H4 (cell line): ENCODE measurements around the gene DUSP22. TPM values are rescaled to one million over a fixed set of nuclear protein-coding genes. Genes with fewer than 3 reads are reported as not detected.
"Not testable (repeated sequence)": the region's sequence is repeated elsewhere in the genome, so short reads cannot be mapped to it uniquely, and the experiment has no call there.

Source experiments
- DNase-seq: peaks from one replicate; pipeline ENCODE4 v3.0.0-alpha.2; 2015; ENCODE audit warnings: low spot score
- total RNA-seq: library from RNA; depleted of rRNA; stranded (reverse); fragments of >200 nt; shearing (Covaris generic); gene quantifications from 2 replicates; pipeline ENCODE4 v1.2.3, GENCODE V29; 2014; rRNA removed

The DUSP22 gene, protein sequence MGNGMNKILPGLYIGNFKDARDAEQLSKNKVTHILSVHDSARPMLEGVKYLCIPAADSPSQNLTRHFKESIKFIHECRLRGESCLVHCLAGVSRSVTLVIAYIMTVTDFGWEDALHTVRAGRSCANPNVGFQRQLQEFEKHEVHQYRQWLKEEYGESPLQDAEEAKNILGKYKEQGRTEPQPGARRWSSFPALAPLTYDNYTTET
- 8.9 and 14.1 TPM in 2 replicates for total RNA-seq

DNA sequence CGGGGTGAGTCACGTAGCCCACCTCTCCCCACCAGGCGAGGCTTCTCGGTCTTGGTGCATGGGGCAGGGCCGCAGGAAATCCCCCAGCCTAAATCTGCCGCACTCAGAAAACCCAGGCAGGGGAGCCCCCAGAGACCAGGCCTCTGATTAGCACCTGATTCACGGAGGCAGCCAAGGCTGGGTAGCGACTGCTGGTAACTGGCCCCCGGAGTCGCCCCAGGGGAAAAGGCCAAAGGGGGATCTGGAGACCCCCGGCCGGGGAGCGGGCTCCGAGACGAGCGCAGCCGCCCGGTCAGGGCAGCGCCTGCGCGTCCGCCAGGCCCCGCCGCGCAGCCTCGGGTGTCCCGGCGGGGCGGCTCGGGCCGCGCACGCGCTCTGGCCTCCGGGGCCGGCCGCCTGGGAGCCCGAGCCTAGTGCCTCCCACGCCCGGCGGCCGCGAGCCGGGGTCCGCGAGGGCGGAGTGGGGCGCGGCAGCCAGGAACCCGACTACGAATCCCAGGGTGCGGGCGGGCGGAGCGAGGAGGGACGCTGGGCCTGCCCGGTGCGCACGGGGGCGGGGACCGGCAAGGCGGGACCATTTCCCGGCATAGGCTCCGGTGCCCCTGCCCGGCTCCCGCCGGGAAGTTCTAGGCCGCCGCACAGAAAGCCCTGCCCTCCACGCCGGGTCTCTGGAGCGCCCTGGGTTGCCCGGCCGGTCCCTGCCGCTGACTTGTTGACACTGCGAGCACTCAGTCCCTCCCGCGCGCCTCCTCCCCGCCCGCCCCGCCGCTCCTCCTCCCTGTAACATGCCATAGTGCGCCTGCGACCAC, at the start of gene DUSP22:
DUSP22 (plus strand) TSS at position 791 of the 809 bp plus-strand sequence. CDS start 53 bp downstream, outside the sequence.
- peak; percentile 64 for DNase-seq

DNA sequence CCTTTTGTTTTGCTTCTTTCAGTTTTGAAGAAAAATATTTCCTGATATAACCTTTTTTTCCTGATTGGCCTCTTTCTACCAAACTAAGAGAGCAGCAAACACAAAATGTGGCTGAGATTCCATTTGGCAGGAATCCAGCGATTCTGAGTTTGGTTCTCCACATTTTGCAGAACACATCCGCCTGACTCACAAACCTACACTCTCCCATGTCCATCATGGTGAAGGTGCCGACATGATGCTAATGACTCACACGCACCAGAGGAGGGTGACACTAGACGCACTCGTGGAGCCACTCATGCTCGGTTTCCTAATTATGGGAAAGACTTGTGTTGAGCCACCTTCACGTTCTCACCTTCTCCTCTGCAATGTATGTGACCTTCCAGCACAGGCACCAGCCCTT, 45.9 kb upstream of the DUSP22 start:
- DNase-seq, result no peak

DNA sequence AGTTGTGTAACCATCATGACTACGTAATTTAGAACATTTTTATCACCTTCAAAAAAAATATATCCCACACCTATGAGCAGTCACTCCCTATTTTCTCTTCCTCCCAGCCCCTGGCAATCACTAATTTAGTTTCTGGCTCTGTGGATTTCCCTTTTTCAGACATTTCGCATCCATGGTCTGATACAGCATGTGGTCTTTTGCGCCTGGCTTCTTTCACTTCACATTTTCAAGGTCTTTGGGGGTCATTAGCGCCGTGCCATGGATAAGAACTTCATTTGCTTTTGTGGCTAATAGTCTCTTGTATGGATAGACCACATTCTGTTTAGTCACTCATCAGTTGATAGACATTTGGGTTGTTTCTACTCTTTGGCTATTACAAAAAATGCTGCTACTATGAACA, 44.9 kb upstream of the DUSP22 start:
- no peak for DNase-seq

DNA sequence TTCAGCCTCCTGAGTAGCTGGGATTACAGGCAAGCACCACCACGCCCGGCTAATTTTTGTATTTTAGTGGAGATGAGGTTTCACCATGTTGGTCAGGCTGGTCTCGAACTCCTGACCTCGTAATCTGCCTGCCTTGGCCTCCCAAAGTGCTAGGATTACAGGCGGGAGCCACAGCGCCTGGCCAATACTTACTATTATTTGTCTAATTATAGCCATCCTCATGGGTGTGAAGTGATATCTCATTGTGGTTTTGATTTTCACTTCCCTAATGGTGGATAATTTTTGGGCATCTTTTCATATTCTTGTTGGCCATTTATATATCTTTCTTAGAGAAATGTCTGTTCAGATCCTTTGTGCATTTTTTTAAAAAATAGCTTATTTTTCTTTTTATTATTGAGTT, 44.2 kb upstream of the DUSP22 start:
- not testable (repeated sequence) for DNase-seq

DNA sequence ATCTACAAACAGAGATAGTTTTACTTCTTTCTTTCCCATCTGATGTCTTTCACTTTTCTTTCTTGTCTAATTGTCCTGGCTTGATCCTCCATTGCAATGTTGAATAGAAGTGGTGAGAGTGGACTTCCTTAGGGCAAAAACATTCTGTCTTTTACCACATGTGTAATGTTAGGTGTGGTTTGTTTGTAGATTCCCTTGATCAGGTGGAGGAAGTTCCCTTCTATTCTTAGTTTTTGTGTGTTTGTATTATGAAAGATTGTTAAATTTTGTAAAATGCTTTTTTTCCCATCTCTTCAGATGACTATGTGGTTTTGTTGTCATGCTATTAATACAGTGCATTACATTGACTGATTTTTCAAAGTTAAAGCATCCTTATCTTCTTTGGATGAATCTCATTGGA, 41.6 kb upstream of the DUSP22 start:
- no peak for DNase-seq

DNA sequence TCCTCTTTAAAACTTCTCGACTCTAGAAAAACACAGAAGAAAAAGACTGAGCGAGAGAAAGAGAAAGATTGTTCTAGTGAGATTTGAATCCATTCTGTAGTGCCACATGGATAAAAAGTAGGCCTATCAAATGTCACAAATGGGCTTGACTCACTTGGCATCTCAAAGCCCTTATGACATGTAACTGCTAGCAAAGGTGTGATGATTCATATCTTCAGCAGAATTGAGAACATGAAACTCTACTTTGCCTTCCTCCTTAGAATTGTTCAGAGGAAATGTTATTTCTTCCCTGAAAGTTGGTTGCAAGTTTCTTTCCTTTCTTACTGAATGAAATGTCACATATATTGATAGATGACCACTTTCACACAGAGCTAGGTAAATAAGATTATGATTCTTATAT, 40.4 kb upstream of the DUSP22 start:
- DNase-seq, result no peak

DNA sequence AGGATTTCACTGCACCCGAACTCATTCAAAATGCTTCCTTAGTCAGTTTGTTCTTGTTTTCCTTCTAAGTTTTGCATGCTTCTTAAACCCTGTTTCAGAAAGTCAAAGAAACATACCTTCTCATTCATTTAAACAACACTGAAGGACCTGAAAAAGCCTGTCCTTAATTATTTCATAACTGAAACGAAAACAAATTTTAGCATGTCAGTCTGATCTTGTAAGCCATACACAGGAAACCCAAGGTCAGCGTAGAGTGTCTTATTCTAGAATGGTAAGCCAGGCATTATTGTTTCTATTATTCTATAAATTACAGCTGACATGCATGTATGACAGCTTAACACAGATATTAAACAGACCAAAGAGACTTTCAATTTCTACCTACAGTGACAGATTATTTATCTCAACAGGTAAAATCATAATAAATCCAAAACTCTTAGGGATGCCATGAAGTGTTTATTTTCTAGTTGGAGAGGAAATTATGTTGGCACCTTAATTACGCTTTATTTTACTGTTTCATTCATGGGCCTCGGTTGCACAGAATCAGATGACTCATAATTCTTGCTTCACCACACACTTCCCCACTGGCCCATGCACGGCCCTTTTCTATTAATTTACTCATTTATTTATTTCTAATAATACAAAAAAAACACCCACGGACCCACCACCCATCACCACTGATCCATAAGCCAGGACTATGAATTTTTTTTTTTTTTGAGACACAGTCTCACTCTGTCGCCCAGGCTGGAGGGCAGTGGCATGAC, 39.3 kb upstream of the DUSP22 start:
- DNase-seq, result no peak

DNA sequence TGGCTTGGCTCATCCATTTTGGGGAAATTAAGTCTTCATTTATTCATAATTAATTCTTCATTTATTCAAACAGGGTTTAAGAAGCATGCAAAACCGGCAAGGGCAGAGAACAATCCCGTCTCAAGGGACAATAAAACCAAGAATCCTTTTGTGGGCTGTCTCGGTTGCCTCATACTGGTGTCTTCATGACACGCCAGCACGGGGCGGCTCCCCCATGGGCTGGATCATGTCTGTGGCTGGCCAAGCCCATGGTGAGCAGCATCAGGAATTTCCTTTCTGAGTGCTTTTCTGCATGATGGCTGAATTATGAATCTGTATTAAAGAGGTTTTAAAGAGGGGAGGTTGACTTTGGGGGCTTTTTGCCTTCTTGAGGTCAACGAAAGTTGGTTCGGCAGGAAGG, 38.3 kb upstream of the DUSP22 start:
- no peak for DNase-seq

DNA sequence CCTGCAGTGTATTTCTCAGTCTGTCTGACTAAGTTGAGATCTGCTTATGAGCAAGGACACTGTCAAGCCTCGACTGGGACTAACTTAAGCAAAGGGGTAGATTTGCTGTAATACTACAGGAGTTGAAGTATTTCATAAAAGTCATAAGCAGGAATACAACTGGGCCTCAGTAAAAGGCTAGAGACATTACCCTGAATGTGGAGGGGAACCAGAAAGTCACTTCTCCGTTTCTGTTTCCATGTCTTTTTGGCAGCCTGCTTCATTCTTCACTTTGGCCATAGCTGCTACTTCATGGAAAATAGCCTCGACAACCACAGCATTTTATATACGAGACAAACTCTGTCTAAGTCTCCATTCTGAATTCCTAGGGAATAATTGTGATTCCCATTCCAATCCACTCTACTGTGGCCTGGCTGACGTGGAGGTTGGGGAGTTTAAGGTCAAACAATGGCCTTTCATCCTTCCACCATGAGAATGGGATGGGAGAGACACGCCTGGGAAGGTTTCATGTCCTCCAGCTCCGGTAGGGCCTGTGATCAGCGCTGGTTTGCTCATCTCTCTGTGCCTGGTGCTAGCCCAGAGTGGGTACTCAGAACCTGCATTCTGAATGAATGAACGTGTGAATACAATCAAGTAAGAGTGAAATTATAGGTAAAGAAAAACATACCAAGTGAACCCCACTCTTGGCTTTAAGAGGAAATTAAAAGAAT, 37.1 kb upstream of the DUSP22 start:
- no peak for DNase-seq

DNA sequence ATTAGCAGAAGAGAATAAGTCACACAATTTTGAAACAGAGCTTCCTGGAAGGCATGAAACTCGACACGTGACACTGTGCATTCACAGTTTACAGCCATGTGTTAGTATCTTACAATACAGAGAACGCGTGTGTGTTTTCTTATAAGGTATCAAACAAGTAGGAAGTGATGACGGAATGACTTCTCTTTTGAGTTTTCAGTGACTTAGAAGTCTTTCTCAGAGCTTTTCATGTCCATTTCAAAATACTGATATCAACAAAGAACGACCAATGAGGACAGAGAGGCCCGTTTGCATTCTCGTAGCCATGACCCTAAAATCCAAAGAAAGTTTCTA, 36.6 kb upstream of the DUSP22 start:
- no peak for DNase-seq

DNA sequence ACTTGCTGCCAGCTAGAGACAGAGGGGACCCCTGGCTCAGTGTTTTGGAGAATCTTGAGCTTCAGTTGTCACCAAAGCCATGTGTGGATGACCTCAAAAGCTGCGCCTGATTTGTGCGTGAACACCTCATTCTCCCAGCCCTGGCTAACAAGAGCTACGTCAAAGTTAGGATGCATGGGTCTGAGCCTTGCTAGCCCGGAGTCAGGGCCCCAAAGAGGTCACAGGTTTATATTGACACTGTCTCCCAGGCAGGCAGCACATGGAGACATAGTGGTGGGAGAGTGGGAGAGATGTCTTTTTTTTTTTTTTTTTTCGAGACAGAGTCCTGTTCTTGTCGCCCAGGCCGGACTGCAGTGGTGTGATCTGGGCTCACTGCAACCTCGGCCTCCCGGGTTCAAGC, 36.1 kb upstream of the DUSP22 start:
- DNase-seq, result no peak

DNA sequence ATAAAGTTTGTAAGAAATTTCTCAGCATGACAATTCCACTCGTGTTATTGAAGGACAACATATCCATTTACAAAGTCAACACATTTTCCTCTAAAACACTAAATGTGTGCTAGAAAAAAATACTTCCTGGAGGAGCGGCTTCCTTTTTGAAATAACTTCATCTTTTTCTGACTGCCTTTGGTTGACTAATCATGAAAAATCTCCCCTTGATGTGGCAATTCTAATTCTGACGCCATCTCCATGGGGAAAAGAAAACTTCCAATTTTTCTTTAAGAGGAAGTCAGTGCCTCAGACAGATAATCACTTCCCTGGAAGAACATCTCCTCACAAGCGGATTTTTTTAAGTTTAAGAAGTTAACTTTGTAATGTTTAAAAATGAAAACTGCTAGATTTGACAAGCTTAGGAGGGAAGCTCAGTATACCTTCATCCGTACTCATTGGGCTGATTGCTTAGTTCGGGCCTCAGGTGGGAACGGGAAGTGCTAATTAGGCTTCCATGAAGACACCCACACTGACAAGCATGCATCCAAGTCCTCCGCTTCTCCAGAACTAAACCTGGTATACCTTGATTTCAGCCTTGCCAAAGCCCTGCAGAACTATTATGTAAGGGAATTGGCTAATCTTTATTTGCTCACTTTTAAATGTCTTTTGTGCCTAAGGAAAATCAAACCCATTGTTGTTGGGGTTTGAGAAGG, 35.1 kb upstream of the DUSP22 start:
- DNase-seq, result no peak

DNA sequence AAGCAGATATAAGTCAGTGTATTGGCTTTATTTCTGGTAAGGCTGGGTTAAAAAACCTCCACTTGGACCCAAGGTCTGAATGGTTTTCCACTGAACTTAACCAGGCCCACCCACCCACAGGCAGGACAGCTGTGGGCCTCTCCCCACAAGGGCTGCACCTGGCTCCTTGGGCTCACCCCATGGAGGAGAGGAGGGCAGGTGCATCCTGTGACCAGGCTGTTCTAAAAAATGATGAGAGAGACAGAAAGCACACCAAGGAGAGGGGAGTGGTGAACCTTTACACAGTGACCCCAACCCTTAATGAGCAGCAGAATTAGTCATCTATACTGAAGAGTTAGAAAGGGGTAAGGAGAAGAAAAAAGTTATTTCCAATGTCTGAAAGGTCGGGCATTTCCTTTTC, 34.5 kb upstream of the DUSP22 start:
- DNase-seq, result no peak

DNA sequence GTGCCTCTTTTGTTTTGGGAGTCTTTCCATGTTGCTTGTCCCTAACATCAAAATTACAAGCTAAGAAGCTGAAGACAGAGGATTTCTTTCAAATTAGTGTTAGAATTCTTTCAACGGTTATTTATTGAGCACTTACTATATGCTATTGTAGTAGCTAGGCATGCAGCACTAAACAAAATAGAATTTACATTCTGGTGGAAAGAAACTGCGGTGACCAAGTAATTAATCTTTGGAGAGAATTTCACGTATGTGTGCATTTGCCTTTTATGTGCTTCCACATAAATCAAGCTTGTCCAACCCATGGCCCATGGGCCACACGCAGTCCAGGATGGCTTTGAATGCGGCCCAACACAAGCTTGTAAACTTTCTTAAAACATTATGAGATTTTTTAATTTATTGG, 33.0 kb upstream of the DUSP22 start:
- DNase-seq, result no peak

DNA sequence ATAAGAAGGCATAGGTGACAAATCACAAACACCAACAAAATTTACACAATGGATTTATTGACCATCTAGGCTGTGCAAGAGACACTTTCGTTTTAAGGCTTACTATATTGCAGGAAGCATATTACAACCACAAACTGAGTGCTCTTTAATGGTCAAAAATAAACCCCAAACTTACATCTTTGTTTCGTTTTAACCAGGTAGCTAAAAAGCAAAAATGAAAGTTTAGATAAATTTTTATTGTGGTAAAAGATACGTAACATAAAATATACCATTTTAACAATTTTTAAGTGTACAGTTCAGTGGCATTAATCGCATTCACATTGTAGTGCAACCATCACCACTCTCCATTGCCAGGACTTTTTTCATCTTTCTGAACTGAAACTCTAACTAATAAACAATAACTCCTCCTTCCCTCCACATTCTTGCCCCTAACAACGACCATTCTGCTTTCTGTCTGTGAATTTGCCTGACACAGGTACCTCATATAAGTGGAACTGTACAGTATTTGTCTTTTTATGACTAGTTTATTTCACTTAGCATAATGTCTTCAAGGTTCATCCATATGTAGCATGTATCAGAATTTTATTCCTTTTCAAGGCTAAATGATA, 32.3 kb upstream of the DUSP22 start:
- DNase-seq, result no peak

DNA sequence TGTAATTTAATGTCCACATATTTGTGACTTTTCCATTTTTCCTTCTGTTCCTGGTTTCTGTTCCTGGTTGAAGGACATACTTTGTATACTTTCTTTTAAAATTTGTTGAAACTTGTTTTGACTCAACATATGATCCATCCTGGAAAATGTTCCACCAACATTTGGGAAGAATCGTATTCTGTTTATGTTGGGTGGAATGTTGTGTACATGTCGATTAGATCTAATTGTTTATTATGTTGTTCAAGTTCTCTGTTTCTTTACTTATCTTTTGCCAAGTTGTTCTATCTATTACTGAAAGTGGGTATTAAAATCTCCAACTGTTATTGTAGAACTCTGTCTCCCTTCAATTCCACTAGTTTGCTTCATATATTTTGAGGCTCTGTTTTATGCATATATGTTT, 27.7 kb upstream of the DUSP22 start:
- no peak for DNase-seq

DNA sequence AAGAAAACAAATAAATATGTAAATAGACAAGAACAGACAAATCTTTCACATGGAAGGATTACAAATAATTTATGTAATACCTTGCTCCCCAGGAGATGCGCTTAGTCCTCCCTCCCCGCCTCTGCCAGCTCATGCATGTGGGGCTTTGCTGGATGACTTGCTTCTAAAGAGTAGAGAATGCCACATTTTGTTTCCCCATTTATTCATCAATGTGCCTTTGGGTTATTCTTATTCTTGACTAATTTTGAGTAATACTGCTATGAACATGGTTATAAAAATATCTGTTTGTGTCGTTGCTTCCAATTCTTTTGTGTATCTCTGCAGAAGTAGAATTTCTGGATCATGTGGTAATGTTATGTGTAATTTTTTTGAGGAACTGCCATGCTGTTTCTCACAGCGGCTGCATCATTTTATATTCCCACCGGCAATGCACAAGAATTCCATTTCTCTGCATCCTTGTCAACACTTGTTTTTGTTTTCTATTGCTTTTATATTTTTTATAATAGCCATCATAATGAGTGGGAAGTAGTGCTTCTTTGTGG, 23.8 kb upstream of the DUSP22 start:
- DNase-seq, result no peak

DNA sequence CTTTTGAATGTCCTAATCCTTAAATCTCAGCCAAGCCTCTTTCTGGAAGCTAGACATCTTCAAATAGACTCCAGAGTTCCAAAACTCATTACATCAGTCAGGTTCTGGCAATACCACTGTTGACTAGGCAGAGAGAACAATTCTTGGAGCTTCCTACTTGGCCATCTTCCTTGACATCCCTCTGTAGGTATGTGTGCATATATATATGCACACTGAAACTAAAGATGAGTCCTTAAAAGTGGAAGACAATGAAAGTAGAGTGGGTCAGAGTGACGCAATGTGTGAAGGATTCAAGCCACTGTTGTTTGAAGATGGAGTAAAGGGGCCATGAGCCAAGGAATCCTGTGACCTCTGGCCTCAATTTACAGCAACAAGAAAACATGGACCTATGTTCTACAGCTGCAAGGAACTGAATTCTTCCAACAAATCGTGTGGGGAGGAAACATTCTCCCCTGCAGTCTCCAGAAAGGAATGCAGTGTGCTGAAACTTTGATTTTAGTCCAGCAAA, 18.7 kb upstream of the DUSP22 start:
- DNase-seq, result no peak

DNA sequence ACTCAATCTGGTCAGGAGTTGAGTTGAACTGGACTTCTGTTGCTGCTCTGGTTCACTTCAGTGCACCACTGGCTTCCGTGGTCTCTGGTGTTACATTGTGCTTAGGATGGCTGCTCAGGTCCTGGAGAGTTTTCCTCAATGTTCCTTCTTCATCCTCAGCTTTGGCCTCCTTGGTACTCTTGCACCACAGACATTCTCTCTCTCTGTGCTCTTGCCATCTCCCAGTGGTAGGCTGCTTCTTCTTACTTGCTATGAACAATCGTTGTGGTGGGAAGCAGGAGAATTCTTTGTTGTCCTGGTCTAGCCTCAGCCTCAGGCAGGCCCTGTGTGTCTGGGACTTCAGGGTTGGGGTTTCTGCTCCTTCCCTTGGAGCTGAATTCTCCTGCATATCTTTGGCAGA, 14.5 kb upstream of the DUSP22 start:
- DNase-seq, result no peak

DNA sequence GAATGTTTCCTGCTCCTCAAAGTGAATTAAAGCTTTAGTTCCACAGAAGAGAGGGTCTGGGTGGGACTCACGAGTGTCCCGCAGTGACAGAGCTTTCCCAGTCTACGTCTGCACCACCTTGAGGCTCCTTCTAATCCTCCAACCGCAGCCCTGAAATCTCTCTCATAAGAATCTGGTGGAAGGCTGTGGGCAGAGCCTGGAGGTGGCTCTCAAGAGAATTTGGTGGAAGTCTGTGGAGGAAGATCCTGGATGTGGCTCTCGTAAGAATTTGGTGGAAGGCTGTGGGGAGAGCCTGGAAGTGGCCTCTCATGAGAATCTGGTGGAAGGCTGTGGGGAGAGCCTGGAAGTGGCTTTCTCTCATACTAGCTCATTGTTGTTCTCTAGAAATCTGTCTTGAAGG, 13.8 kb upstream of the DUSP22 start:
- DNase-seq, result no peak
